Stimulated activated CD8-positive, alpha-beta memory T cell treated with anti-CD3 and anti-CD28 coated beads, Interleukin-12 subunit alpha, Interleukin-12 subunit beta, amount 100 ng/mL, for 1 hour (primary cell): ENCODE data around the gene SPATA3.

Experiments
- DNase-seq: peaks from one replicate; pipeline ENCODE4 v3.0.0-alpha.2; 2020; ENCODE audit warnings: low read depth

The SPATA3 gene

GRCh38 chr2:231050018-231050901 lies 54.3 kb downstream of the SPATA3 start:
- no peak for DNase-seq

GRCh38 chr2:231051116-231051515 lies 55.2 kb downstream of the SPATA3 start:
- DNase-seq = no peak

GRCh38 chr2:231052494-231053451 lies 56.9 kb downstream of the SPATA3 start:
- DNase-seq = peak; percentile 60

- no peak for DNase-seq
These were observed 57.9 kb downstream of the SPATA3 start for GRCh38 chr2:231053846-231054245.

GRCh38 chr2:231056453-231057416 lies 60.8 kb downstream of the SPATA3 start, which contains the start of gene PSMD1:
TSS of gene PSMD1 (plus strand) at chr2:231056867. CDS start at chr2:231057026, 159 bp downstream.
- peak; percentile 85 for DNase-seq

- DNase-seq = no peak
These were observed 61.7 kb downstream of the SPATA3 start for GRCh38 chr2:231057590-231057989.
